ENCODE results near the gene GLCE. TPM values are rescaled to one million over a fixed set of nuclear protein-coding genes. Genes with fewer than 3 reads are reported as not detected.
"Not testable (repeated sequence)": the region's sequence is repeated elsewhere in the genome, so short reads cannot be mapped to it uniquely, and the experiment has no call there.

Gene GLCE
- polyA plus RNA-seq, 12 donors, result 30.7 to 50.8 (median 37.0) TPM; not detected in 1

DNA sequence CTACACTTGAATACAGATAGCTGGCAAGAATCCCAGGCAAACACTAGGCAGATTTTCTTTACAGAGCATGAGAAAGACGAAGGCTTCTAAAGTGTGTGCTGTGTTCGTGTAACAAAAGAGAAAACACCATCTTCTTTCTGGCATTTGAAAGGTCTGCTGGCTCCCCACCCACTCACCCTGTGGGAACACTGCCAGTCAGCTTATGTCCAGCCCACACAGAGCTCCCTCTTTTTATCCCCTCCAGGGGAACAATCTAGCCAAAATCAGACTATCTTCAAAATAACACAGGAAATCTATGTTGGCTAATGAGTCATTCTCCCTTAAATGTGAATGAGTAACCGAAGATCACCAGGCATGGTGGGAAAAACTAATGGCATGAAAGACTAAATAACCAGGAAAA lies 92.7 kb downstream of the GLCE start:
- DNase-seq, result no peak

- DNase-seq, result no peak
These were observed 105.0 kb downstream of the GLCE start for GRCh38 chr15:69265347-69265955.

DNA sequence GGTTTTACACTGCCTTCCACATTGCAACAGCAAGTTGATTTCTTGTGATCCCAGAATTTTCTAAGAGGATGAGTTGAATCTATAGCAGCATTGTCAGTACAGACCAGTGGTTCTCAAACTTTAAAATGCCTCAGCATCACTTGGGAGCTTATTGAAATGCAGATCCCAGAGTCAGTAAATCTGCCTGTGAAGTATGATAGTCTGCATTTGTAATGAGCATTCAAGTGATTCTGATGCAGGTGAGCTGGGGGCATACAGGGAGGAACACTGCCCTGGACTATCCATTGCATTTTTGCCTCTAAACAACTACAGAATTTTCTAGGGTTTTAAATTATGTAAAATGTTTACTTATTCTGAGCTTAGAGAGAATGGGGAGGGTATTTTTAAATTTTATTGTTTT lies 110.8 kb downstream of the GLCE start:
- no peak for DNase-seq

GRCh38 chr15:69272139-69272538 lies 111.7 kb downstream of the GLCE start:
- DNase-seq, result no peak

GRCh38 chr15:69272891-69273290 lies 112.5 kb downstream of the GLCE start:
- peak; percentile 36 for DNase-seq

DNA sequence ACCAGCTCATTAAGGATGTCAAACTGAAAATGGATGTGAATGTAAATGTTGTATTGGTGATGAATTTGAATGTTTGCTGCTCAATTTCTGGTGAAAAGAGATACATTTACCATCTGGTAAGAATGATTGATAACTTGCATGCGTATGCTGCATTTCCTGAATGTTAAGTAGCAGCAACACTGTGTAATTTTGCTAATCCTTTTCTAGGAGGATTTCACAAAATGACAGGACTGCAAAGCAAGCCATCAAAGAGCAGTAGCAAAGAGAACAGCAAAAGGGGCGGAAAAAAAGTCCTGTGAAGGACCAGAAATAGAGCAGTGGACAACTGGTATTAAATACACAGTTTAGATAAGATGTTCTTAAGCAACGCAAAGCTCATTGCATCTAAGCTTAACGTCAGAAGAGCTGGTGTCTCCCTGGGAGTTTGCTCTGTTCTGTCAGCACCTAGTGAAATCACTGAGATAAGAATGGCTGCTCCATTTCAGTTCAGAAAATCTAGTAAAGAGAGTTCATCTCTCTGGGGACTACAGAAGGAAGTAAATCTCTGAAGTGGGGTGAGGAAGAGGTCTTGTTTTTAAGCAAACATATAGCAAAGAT lies 114.7 kb downstream of the GLCE start:
- DNase-seq, result no peak

GRCh38 chr15:69275933-69276560 lies 115.6 kb downstream of the GLCE start:
- DNase-seq, result no peak

DNA sequence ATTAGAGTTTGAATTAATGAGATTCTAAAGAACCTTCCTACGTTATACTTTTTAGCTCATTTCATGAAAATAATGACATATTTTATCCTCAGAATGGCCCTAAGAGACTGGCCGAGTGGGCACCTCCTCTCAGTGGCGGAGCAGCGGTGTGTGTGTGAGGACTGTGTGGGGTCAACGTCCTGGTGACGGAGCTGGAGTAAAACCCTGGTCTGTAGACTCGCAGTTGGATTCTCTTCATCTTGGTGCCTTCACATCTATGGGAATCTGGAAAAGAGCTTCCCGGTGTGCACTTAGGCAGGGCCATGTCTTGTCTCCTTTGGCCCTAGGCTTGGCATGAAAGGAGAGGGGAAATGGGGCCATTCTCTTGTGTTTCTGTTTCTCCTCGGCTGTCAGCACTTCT lies 116.9 kb downstream of the GLCE start:
- DNase-seq, result no peak

GRCh38 chr15:69279636-69280035 lies 119.2 kb downstream of the GLCE start:
- DNase-seq, result no peak

DNA sequence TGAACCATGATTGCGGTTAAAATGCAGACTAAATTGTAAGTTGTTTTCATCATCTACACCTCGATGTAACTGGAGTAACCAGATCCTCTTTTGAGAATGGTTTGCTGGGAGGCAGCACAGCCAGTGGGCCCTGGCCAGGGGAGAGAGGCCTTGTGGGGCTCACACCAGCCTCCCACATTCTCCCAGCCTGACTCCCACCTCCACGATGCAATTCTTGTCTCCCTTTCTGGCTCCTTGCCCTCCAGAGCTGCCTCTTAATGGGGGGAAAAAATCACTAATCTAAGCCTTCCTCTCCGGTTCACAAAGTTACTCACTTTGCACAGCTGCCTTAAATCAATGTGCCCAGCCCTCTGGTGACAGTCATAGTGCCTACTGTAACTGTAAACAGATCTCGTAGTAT lies 120.3 kb downstream of the GLCE start:
- DNase-seq, result no peak

DNA sequence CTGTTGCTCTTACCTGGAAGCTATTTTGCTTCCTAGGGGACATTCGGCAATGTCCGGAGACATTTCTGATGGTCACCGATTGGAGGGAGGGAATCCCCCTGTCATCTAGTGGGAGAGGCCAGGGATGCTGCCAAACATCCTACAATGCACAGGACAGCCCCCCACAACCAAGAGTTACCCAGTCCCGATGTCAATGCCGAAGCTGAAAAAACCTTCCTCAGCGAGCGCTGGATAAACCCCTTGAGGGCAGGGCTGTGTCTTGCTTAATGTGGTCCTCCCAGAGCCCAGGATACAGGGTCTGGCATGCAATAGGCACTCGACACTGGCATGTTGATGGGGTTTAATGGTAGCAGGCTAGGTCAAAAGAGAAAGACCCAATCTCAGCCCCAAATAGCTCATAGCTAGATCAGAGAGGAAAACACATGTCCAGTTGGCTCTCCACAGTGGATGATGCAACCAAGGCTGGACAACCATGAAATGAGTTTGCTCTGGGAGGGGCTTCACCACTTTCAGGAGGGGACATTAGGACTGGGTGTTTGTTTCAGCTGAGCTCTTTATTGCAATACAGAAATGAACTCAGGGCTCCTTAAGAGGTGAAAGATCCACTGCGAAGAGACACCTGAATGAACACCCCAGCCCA lies 121.8 kb downstream of the GLCE start:
- DNase-seq, result no peak

DNA sequence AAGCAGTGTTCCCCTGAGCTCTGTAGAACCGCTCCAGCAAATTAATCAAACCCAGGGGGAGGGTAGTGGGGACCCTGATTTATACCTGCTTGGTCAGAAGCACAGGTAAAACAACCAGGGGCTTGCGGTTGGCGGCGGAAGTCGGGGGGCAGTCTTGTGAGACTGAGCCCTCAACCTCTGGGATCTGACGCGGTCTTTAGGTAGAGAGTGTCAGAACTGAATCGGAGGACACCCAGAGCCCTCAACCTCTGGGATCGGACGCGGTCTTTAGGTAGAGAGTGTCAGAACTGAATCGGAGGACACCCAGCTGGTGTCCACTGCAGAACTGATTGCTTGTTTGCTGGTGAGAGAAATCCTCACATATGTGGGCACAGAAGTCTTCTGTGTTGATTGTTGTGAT lies 125.4 kb downstream of the GLCE start:
- no peak for DNase-seq

- DNase-seq, result no peak
These were observed 127.6 kb downstream of the GLCE start for GRCh38 chr15:69288011-69288410.

DNA sequence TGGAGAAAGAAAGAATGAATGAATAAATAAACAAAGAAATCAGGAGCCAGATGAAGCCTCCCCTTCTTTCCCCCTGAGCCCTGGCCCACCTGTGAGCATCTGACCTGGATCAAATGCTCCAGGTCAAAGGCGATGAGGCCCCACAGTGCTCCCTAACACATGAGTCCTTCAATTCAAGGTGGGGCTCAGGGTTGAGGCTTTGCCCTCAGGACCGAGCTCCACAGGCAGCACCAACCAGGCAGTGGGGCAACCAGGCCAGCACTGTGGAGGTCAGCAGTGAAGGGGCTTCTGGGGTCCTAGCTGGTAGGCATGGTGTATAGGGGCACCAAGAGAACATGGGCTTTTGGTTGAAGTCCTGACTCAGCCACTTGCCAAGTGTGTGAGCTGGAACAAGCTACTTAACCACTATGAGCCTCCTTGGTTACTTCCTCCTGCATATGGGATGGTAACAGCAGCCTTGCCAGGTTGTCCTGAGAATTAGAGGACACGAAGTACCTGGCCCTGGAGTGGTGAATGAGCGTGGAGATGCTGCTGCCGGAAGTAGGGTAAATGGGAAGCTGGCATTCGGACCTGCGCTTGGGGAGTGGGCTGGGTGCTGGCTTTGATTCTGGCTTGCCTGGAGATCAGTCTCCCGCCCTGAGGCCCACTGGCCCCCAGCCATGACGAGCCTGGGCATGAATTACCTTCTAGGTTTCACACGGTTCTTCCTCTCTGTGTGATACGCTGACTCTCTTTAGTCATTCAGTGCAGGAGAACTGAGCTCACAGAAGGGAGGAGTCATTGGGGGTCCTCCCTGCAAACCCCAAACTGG lies 128.3 kb downstream of the GLCE start:
- DNase-seq, result no peak

GRCh38 chr15:69289342-69290146 lies 129.1 kb downstream of the GLCE start:
- no peak for DNase-seq

DNA sequence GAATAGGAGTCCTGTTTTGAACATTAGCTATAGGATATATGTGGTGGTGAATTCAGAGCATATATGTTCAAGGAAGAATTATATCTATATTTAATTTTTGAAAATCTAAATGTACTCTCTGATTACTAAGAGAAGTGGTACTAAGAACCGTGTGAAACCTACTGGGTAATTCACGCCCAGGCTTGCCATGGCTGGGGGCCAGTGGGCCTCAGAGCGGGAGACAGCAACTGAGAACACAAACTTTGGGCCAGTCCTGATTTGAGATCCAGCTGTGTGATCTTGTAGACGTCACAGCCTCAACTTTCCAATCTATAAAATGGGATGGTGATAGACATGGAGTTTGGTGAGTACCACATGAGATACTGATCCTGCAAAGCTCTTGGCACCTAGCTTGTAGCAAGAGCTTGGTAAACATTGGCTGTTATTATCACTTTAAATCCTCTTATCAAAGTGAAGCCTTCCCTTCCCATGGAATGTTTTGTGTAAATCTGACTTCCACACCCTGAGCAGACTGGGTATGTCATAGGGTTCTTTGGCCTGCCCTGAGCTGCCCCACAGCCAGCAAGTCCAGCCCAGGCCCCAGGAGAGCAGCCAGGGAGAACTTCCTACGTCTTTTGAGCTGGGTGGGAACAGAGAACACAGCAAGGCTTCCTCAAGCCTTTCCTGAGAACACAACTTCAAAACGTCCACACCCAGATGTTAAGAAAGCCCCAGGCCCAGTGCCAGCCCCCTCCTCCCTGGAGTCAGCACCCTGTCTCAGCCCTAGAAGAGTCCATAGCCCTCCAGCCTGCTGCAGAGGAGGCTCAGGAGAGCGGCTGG lies 130.1 kb downstream of the GLCE start:
- DNase-seq, result no peak

- not testable (repeated sequence) for DNase-seq
These were observed 131.2 kb downstream of the GLCE start for GRCh38 chr15:69291651-69292050.

DNA sequence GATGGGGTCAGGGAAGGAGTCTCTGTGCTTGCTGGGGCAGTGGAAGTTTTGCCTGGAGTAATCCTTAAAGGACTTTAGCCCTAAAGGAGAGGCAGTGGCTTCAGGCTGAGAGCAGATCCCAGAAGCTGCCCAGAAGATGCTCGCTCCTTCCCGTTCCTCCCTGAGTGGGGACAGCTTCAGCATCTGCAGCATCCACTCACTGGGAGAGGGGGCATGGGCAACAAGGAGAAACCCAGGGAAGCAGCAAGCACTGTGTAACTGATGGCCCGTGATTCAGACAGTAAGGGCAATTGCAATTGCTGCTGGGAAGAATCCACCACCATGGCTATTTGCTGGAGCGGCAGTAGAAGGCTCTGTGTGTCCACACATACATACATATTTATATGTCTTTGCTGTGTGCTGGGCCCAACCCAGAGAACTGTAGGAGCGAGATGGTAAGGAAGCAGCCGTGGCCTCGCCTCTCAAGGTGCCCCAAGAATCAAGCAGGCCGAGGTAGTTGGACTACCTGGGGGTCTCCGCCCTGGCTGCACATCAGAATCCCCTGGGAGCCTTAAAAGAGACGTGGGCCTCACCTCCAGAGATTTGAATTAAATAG lies 132.5 kb downstream of the GLCE start:
- DNase-seq, result no peak

DNA sequence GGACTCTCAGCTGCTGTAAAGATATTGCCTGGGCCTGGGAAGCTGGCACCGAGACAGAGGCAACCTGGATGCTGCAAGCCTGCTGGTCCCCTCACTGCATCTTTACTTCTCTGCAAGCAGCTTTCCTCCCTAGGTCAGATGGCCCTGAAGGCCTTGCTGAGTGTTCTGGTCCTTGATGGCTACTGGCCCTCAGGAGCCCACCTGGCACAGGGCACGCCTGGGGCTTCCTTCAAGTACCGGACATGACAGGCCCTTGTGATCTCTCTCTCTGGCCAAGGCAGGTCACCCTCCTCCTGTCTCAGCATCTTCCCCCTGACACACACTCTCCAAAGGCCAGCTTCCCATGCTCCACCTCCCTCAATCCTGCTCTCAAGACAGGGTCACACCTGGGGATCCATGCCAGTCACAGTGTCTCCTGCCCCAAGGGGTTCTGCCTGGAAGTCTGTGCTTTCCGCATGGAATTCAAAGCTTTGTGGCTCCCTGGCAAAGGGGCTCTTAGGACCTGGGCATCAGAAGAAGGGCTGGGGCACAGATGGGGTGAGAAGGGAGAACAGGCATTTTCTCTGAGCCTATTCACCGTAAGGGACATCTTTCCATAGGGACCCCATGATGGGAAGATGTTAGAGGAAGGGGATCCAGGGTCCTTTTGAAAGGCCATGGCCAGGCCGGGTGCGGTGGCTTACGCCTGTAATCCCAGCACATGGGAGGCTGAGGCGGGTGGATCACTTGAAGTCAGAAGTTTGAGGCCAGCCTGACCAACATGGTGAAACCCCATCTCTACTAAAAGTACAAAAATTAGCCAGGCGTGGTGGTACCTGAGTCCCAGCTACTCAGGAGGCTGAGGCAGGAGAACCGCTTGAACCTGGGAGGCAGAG lies 133.5 kb downstream of the GLCE start:
- DNase-seq, result no peak

All from muscle of arm (tissue), 12 donors.